Activated CD4-positive, alpha-beta memory T cell treated with anti-CD3 and anti-CD28 coated beads, Interleukin-2, amount 10 ng/mL, durations not matched to agents 7 days and 5 days (primary cell): Measurements from ENCODE around the gene TRAPPC11. TPM values are rescaled to one million over a fixed set of nuclear protein-coding genes. Genes with fewer than 3 reads are reported as not detected.
"Not testable (repeated sequence)": the region's sequence is repeated elsewhere in the genome, so short reads cannot be mapped to it uniquely, and the experiment has no call there.

Experiments used
- CTCF ChIA-PET: fragments of 350-600 bp; sonication (Branson Sonifier 250); formaldehyde crosslinking; loops from one replicate; lab custom pipeline; 2021; ENCODE audit warnings: antibody characterized with exemption, inconsistent platforms; lab: Charles Lee
- POLR2A ChIA-PET: fragments of 350-600 bp; sonication (Branson Sonifier 250); formaldehyde crosslinking; loops from one replicate; lab custom pipeline; 2021; ENCODE audit warnings: antibody characterized with exemption; lab: Charles Lee
- DNase-seq: peaks from one replicate; pipeline ENCODE4 v3.0.0-alpha.2; 2020
- H3K27ac Mint-ChIP-seq: one replicate; pipeline ENCODE4 v1.8.0; 2021; ENCODE audit warnings: mild to moderate bottlenecking, mixed read lengths
- H3K27me3 Mint-ChIP-seq: one replicate; pipeline ENCODE4 v1.8.0; 2021; ENCODE audit warnings: mixed read lengths
- H3K36me3 Mint-ChIP-seq: one replicate; pipeline ENCODE4 v1.8.0; 2021; ENCODE audit warnings: low read depth, mixed read lengths
- H3K4me1 Mint-ChIP-seq: one replicate; pipeline ENCODE4 v1.8.0; 2021; ENCODE audit warnings: mixed read lengths
- H3K4me3 Mint-ChIP-seq: one replicate; pipeline ENCODE4 v1.8.0; 2021; ENCODE audit warnings: mild to moderate bottlenecking, mixed read lengths
- H3K9me3 Mint-ChIP-seq: one replicate; pipeline ENCODE4 v1.8.0; 2021; ENCODE audit warnings: mixed read lengths
- total RNA-seq, 2 experiments: library from RNA; stranded (reverse); gene quantifications; one replicate each; pipeline ENCODE4 v1.2.3, GENCODE V29; 2021

The TRAPPC11 gene
- total RNA-seq = 10 to 100 TPM; 29.7 to 36.1 TPM

DNA sequence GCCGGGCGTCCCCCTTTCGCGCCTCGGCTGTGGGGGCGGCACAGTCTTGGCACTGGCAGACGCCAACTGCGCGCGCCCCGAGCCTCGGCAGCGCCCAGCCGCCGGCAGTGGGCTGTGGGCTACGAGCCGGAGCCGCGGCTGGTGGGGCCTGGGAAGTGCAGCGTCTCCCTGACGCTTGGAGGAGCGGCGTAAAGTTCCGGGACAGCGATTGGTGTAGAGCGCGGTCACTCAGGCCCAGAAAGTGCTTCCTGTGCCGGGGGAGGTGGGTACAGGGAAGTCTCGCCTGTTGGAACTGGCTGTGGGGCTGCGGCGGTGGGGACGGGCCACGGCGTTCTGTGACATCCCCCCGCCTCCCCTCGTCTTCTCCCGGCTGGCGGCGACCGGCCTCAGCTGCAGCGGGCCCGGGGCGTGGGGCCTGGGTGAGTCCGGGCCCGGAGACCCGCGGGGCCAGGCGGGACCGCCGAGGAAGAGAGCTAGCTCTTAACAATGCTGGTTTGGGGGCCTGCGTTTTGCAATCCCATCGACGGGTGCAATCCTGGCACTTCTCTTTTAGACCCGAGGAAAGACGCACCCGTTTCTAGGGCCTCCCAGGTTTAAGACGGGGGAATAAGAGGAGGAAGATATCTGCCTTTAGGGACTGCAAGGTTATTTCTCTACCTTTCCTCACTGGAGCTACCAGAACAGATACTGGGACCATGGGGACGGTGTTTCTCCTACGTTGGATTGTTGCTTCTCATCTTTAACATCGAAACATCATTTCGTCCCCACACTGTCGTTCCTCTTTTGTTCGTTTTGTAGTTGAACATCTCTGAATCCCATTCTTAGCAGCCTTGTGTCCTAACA is at the start of gene TRAPPC11, which contains the start of gene RWDD4:
TRAPPC11 (plus strand) TSS at position 265 of the 843 bp plus-strand sequence. CDS start 4,575 bp downstream, outside the sequence.
RWDD4 (minus strand) TSS at position 157 of the 843 bp plus-strand sequence. CDS start 233 bp downstream, outside the sequence.
- ChIA-PET CTCF (interaction anchor here (0.6 to 1.4 kb wide), 5 partner anchors 9 to 215 kb away, joined by 3 to 6 read pairs (median 4); partner anchors contain the start of gene CDKN2AIP), POLR2A (interaction anchor here (0.8 to 2.4 kb wide), 7 partner anchors 11 to 1074 kb away, joined by 3 to 17 read pairs (median 6); partner anchors contain the start of genes CDKN2AIP, CENPU and ING2)
- peak; percentile 97 for DNase-seq
- peak within 1 kb of the TSS; percentile 89 for H3K27ac Mint-ChIP-seq
- no peaks in the 10 kb centered on the region for H3K9me3 Mint-ChIP-seq
- H3K4me3 Mint-ChIP-seq = peak within 1 kb of the TSS; percentile 91
- peaks cover 6% of the 10 kb centered on the region for H3K36me3 Mint-ChIP-seq
- no peaks in the 10 kb centered on the region for H3K27me3 Mint-ChIP-seq
- peaks cover 34% of the 10 kb centered on the region for H3K4me1 Mint-ChIP-seq

DNA sequence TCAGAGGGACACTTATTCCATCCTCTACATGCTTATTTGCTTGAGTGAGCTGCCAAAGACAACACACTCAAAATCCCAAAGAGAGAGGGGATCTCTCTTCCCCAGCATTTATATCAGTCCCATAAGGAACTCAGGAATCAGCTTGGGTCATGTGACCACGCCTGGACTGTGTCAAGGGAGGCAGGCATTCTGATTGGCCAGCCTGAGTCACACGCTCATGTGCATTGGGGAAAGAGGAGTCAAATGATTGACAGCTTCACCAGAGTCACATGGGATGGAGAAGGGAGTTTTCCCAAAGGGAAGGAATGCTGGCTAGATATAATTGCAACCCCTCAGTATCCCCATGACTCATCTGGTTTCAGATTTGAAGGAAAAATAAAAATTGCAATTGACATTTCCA is 49.1 kb upstream of the TRAPPC11 start:
- no peak overlapping the region for H3K27ac Mint-ChIP-seq
- peaks cover 6% of the 10 kb centered on the region for H3K27me3 Mint-ChIP-seq
- POLR2A ChIA-PET = no interaction called here
- no peak overlapping the region for H3K4me3 Mint-ChIP-seq
- H3K9me3 Mint-ChIP-seq = no peaks in the 10 kb centered on the region
- no peaks in the 10 kb centered on the region for H3K36me3 Mint-ChIP-seq
- H3K4me1 Mint-ChIP-seq = no peaks in the 10 kb centered on the region
- CTCF ChIA-PET = no interaction called here
- DNase-seq = no peak

DNA sequence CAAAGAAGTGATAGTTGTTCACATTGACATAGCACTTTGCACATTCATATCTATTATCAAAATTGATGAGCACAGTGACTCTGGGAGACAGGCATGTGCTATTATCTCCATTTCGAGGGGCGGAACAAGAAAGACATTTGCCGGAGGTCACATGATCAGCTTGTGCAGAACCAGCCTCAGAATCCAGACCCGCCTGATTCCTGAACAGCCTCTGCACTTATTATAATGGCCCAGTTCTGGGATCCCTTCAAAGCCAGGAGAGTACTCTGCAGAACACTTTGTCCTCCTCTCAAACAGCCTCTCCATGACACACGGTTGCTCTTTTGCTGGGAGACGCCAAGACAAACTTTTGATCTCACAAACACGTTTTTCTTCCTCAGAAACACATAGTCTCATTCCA is 48.5 kb upstream of the TRAPPC11 start:
- ChIA-PET CTCF (no interaction called here), POLR2A (no interaction called here)

DNA sequence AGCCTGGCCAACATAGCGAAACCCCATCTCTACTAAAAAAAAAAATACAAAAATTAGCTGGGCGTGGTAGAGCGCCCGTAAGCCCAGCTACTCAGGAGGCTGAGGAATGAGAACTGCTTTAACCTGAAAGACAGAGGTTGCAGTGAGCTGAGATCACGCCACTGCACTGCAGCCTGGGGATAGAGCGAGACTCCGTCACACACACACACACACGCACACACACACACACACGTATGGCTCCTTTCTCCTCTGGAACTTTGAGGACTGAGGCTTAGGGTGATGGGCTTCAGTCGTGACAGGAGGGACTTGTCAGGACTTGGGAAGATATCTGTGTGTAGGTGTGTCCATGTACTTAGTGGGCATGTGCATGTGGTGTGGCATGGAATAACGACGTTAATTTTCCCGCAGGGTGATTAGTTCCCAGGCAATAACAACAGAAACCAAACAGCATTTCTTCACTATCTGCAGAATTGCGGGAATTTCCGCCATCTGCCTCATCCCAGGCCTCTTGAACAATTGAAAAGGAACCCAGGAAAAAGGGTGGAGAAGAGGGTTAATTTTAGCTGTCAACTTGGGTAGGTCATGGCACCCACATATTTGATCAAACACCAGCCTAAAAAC is 47.8 kb upstream of the TRAPPC11 start:
- H3K4me3 Mint-ChIP-seq = no peak overlapping the region
- no peak overlapping the region for H3K27ac Mint-ChIP-seq
- no peaks in the 10 kb centered on the region for H3K36me3 Mint-ChIP-seq
- POLR2A ChIA-PET = no interaction called here
- CTCF ChIA-PET = no interaction called here
- no peaks in the 10 kb centered on the region for H3K4me1 Mint-ChIP-seq
- no peaks in the 10 kb centered on the region for H3K9me3 Mint-ChIP-seq
- no peak for DNase-seq
- H3K27me3 Mint-ChIP-seq = peaks cover 11% of the 10 kb centered on the region

More for the DNA sequence above, 48.5 kb upstream of the TRAPPC11 start:
- H3K4me3 Mint-ChIP-seq = no peak overlapping the region
- H3K4me1 Mint-ChIP-seq = no peaks in the 10 kb centered on the region
- no peak for DNase-seq
- no peaks in the 10 kb centered on the region for H3K36me3 Mint-ChIP-seq
- H3K9me3 Mint-ChIP-seq = no peaks in the 10 kb centered on the region
- H3K27ac Mint-ChIP-seq = no peak overlapping the region
- peaks cover 8% of the 10 kb centered on the region for H3K27me3 Mint-ChIP-seq

DNA sequence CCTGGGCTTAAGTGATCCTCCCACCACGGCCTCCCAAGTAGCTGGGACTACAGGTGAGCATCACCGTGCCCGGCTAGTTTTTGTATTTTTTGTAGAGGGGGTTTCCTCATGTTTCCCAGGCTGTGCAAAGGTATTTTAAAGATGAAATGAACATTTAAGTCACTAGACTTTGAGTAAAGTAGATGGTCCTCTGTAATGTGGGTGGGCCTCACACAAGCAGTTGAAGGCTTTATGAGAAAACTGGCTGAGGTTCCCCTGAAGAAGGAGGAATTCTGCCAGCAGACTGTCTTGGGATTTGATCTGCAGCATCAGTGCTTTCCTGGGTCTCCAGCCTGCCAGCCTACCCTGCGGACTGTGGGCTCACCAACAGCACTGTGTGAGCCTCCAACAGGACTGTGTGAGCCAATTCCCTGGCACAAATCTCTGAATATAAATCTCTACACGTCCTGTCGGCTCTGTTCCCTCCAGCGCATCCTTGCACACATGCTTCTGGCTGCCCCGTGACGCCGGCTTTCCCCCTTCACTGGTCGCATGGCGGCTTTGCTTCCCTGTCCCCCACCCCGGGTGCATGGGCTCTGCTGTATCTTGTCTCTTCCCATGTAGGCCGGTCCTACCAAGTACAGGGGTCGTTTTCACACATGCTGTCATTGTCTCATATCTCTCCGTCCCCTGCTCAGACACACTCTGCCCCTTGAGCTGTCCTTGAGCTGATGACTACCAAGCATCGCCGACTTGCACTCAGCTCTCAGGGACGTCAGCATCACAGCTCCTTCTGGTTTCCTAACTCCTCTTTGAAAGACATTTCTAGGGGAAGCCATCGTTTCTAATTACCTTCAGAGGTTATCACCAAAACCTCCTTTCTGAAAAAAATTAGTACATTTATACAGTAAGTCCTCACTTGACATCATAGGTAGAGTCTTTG is 46.5 kb upstream of the TRAPPC11 start:
- no peaks in the 10 kb centered on the region for H3K9me3 Mint-ChIP-seq
- POLR2A ChIA-PET = no interaction called here
- no peak overlapping the region for H3K27ac Mint-ChIP-seq
- DNase-seq = no peak
- H3K4me3 Mint-ChIP-seq = no peak overlapping the region
- peaks cover 11% of the 10 kb centered on the region for H3K27me3 Mint-ChIP-seq
- no peaks in the 10 kb centered on the region for H3K36me3 Mint-ChIP-seq
- H3K4me1 Mint-ChIP-seq = no peaks in the 10 kb centered on the region
- CTCF ChIA-PET = no interaction called here

DNA sequence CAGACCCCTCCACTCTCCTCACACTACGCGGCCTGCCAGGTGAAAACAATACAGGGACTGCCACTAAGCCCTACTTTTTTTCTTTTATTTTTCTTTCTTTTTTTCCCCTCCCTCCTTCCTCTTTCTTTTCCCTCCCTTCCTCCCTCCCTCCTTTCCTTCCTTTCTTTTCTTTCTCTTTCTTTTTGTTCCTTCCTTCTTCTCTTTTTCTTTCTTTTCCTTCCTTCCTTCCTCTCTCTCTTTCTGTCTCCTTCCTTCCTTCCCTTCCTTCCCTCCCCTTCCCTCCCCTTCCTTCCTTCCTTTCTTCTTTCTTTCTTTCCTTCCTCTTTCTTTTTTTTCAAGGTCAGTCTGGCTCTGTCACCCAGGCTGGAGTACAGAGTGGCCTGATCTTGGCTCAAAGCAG is 42.0 kb upstream of the TRAPPC11 start:
- POLR2A ChIA-PET = no interaction called here
- Mint-ChIP-seq H3K27me3 (peaks cover 14% of the 10 kb centered on the region), H3K27ac (no peak overlapping the region), H3K4me3 (no peak overlapping the region), H3K4me1 (peaks cover 2% of the 10 kb centered on the region), H3K36me3 (no peaks in the 10 kb centered on the region), H3K9me3 (no peaks in the 10 kb centered on the region)
- no peak for DNase-seq
- CTCF ChIA-PET = no interaction called here

DNA sequence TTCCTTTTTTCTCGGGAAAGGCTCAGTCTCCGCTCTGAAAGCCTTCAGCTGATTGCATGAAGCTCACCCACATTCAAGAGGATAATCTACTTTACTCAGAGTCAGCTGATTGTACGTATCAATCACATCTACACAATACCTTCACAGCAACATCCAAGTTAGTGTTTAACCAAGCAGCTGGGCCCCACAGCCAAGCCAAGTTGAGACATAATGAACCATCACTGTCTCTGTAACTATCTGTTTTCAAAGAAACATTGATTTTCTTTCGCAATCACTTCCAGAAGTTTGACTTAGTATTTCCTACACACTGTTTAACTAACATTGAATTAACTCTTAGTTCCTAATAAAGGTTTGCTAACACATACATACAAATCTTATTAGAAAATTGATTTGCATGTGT is 40.4 kb upstream of the TRAPPC11 start:
- H3K27me3 Mint-ChIP-seq = peaks cover 16% of the 10 kb centered on the region
- H3K4me3 Mint-ChIP-seq = no peak overlapping the region
- no peaks in the 10 kb centered on the region for H3K9me3 Mint-ChIP-seq
- peaks cover 2% of the 10 kb centered on the region for H3K4me1 Mint-ChIP-seq
- CTCF ChIA-PET = no interaction called here
- H3K27ac Mint-ChIP-seq = no peak overlapping the region
- POLR2A ChIA-PET = no interaction called here
- no peak for DNase-seq
- H3K36me3 Mint-ChIP-seq = no peaks in the 10 kb centered on the region

DNA sequence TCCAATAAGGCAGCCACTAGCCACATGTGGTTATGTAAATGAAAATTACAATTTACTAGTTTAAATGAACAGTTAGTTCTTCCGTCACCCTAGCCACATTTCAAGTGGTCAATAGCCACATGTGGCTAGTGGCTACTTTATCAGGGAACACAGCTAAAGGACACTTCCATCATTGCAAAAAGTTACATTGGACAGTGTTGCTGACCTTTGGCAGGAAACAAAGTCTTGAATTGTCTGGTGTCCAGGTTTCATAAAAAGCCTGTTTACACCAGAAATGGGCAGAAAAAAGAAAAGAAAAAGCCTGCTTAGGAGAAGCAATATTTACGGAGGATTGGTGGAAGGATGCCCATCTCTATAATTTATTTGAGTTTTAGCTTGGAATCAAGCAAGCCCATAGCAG is 38.7 kb upstream of the TRAPPC11 start:
- ChIA-PET POLR2A (no interaction called here), CTCF (interaction anchor here (0.6 kb wide), 1 partner anchor 1565 kb away, joined by 3 read pairs; no protein-coding TSS in a partner anchor)
- DNase-seq = no peak
- Mint-ChIP-seq H3K36me3 (no peaks in the 10 kb centered on the region), H3K4me3 (no peak overlapping the region), H3K4me1 (peaks cover 2% of the 10 kb centered on the region), H3K9me3 (no peaks in the 10 kb centered on the region), H3K27ac (no peak overlapping the region), H3K27me3 (peaks cover 8% of the 10 kb centered on the region)

DNA sequence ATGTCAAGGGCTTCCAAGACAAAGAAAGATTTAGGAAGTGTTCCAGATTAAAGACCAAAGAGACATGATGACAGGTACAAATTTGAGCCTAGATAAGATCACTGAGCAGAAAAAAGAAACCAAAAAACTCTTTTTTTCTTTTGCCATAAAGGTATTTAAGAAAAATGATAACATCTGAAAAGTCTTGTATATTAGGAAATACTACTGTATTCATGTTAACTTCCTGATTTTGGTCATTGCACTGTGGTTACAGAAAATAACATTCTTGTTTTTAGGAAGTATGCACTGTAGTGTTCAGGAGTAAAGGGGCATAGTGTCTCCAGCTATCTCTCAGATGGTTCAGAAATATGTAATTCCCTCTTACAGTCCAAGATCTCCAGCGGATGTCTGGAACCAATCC is 37.2 kb upstream of the TRAPPC11 start:
- ChIA-PET CTCF (no interaction called here), POLR2A (no interaction called here)
- H3K9me3 Mint-ChIP-seq = no peaks in the 10 kb centered on the region
- H3K27ac Mint-ChIP-seq = no peak overlapping the region
- no peaks in the 10 kb centered on the region for H3K36me3 Mint-ChIP-seq
- no peak overlapping the region for H3K4me3 Mint-ChIP-seq
- no peak for DNase-seq
- peaks cover 5% of the 10 kb centered on the region for H3K27me3 Mint-ChIP-seq
- peaks cover 2% of the 10 kb centered on the region for H3K4me1 Mint-ChIP-seq

DNA sequence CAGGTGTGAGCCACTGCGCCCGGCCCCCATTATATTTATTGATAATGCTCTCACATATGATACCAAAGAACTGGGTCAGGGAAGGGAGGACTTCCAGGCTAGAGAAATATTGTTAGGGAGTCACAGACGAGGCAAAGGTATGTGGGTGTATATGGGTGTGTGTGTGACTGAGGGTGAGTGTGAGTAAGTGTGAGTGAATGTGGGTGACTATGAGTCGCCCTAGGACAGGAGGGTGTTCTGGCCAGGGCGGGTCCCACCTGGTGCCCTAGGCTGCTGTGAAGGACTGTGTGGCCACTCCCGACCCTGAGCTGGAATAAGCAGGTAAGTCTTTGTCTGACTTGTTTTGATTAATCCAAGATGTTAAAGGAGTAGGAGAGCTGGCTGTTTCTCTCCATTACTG is 34.5 kb upstream of the TRAPPC11 start:
- Mint-ChIP-seq H3K9me3 (no peaks in the 10 kb centered on the region), H3K27ac (no peak overlapping the region), H3K4me3 (no peak overlapping the region), H3K27me3 (peaks cover 3% of the 10 kb centered on the region), H3K4me1 (peaks cover 2% of the 10 kb centered on the region), H3K36me3 (no peaks in the 10 kb centered on the region)
- POLR2A ChIA-PET = no interaction called here
- no peak for DNase-seq
- CTCF ChIA-PET = no interaction called here

DNA sequence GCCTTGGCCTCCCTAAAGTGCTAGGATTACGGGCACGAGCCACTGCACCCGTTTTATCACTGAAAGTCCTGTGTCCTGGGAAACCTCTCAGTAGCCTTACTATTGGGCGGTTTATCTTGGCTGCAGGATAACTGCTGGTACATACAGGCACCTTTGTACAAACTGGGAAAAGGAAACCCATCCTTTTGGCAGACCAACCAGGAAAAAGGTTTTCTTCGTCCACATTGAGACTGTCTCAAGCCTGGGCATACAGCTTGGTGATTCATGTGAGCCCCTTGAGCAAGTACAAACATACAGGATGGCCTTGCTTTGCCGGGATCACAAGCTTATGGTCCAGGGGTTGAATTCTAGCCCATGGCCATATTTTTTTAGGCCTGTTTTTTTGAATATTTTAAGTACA is 32.9 kb upstream of the TRAPPC11 start:
- CTCF ChIA-PET = no interaction called here
- Mint-ChIP-seq H3K27me3 (peaks cover 1% of the 10 kb centered on the region), H3K36me3 (no peaks in the 10 kb centered on the region), H3K27ac (no peak overlapping the region), H3K4me1 (peaks cover 2% of the 10 kb centered on the region), H3K9me3 (no peaks in the 10 kb centered on the region), H3K4me3 (no peak overlapping the region)
- DNase-seq = no peak
- POLR2A ChIA-PET = no interaction called here

DNA sequence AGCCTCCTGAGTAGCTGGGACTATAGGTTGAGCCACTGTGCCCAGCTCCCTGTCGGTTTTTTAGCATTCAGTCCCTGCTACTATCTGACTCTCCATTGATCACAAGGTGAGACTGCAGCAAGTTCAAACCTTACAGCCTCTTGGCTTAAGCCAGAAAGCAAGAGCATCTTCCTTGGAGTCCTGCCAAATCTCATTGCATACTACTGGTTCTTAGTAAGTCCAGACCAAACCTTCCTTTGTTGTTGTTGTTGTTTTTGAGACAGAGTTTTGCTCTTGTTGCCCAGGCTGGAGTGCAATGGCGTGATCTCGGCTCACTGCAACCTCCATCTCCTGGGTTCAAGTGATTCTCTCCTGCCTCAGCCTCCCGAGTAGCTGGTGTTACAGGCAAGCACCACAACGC is 31.8 kb upstream of the TRAPPC11 start:
- CTCF ChIA-PET, DNase-seq, H3K9me3 Mint-ChIP-seq, POLR2A ChIA-PET, H3K27me3 Mint-ChIP-seq, H3K4me1 Mint-ChIP-seq, H3K36me3 Mint-ChIP-seq, H3K4me3 Mint-ChIP-seq, H3K27ac Mint-ChIP-seq: not testable (repeated sequence)
